ENCODE data around the gene TTF2.

Gene TTF2

DNA sequence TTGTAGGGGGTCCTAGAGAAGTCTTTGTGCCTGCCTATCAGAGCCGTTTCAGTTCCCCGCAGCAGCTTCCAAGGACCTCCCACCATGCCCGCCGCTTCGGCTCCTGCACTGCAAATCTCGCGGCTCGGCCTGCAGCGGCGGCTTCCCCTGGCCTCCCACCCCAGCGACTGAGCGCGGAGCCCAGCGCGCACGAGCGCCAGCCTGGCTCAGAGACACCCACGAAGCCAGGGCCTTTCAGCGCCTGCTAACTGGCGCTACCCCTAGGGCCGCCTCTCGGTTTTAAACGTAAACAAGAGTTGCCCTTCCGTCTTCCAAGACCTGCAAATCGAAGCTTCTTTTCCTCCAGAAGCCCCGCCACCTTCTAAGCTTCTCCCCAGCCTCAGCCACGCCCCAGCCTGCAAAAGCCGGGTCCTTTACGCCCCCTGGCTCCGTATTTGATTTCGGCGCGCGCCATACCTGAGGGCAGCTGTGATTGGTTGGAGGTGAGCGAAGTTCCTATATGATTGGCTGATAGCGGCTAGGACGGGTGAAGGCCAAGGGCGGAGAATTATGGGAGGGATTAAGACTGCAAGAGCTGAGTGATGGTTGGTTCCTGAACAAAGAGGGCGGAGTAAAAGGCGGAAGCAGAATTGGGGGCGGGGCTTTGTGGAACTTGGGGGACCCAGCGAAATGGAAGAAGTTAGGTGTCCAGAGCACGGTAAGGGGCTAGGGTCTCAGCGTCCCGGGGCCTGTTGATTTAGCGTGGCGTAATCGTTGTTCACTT, at the start of gene TTF2:
TSS of gene TTF2 (plus strand) at position 649 of the 763 bp plus-strand sequence. CDS start at position 670, 21 bp downstream.
- peak; percentile 99 for DNase-seq (ENCODE audit: low spot score)

DNA sequence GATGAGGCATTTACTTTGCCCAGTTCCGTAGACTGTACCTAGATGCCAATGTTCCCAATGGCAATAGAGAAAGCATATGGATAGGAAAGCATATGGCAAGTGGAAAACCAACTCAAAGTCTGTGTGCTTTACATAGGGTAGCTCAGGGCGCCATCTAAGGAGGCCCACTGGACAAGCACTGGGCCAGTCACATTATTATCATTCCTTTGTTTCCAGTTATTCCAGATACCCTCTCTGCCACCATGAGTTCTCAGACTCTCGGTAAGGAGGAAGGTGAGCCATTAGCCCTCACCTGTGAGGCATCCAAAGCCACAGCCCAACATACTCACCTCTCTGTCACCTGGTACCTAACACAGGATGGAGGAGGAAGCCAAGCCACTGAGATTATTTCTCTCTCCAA, 48.8 kb upstream of the TTF2 start:
- no peak for DNase-seq (ENCODE audit: low spot score)

DNA sequence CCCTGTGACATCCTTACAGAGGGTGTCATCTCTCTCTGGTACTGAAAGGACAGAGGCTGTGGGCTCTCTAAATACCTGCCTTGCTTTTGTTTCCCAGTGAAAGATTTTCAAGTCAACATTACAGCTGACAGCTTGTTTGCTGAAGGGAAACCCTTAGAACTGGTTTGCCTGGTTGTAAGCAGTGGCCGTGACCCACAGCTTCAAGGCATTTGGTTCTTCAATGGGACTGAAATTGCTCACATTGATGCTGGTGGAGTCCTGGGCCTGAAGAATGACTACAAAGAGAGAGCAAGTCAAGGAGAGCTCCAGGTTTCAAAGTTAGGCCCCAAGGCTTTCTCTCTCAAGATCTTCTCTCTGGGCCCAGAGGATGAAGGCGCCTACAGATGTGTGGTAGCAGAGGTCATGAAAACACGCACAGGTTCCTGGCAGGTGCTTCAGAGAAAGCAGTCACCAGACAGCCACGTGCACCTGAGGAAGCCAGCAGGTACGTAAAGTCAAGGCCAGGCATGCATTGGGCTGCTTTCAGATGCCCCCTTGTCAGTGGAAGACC, 46.7 kb upstream of the TTF2 start:
- no peak for DNase-seq (ENCODE audit: low spot score)

DNA sequence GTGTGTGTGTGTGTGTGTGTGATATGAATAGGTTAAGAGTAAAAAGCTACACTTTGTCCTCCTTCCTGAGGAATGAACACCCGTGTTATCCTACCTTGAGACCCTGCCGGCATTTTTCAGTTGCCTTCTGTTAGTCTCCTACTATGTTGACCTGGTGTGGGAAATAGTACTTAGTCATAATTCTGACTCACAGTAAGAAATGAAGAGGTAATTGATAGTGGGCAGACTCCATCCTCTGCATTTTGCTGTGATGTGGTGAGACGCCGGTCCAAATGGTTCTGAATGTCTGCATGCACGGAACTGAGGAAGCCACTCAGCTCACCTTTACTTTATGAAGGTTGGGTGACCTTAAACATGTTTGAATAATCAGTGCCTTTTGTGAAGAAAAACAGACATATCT, 45.9 kb upstream of the TTF2 start:
- no peak for DNase-seq (ENCODE audit: low spot score)

DNA sequence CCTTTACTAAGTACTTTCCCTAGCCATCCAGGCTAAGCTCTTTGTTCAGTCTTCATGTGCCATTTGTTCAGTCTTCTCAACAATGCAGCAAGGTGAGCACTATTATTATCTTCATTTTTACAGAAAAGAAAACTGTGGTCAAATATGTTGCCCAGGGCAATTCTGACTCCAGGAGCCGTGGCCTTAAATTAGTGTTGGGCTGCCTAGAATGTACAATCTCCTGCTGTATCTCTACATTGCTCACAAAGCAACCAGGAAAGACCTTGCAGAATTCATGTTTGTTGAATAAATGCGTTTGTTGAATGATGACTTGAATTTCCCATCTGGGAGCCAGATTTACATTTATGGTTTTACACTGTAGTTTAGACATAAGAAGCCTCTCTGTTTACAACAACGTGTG, 44.4 kb upstream of the TTF2 start:
- DNase-seq (ENCODE audit: low spot score): no peak

DNA sequence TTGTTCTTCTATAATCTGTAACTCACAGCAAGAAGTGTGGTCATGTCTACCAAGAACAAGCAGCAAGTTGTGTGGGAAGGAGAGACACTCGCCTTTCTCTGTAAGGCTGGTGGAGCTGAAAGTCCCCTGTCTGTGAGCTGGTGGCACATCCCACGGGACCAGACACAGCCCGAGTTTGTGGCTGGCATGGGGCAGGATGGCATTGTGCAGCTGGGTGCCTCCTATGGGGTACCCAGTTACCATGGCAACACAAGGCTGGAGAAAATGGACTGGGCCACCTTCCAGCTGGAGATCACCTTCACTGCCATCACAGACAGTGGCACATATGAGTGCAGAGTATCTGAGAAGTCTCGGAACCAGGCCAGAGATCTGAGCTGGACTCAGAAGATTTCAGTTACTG, 43.1 kb upstream of the TTF2 start:
- no peak for DNase-seq (ENCODE audit: low spot score)

DNA sequence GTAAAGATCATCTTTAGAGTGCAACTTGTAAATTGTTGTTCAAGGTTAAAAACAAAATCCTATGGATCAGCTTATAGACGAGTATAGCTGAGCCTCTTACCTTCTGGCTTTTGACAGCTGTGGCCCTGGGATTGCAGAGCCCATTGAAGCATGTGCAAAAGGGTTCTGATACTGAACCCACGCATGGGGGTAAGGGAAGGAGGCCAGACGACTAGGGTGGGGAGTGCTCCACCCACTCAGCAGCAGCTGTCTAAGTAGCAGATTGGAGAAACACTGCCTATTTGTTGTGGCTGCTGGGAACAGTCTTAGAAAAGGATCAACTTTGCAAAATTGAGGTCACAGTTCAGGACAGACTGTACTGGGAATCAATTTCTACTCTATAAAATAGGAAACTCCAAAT, 42.5 kb upstream of the TTF2 start:
- DNase-seq (ENCODE audit: low spot score): no peak

DNA sequence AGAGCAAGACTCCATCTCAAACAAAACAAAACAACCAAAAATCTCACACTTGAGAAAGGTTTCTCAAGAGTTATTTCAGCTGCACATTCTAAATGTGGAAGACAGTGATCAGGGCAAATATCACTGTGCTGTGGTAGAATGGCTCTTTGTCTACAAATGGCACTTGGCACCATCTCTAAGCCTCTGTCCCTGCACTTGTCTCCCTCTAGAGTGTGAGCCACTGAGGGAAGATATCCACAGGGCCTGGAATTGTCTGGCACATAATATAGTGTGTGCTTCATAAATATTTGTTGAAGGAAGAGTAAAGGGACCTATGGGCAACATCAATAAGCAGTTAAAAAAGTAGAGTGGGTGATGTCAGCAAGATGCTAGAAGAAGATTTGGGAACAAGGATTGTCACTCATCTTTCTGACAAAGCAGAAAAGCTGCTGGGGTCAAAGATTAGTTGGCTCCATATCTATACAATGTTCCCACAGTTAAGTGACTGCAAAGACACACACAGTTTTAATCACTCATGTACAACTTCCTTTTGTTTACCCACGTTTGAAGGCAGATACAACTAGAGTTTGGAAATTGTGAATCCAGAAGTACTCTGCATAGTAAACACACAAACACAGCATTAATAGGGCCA, 39.5 kb upstream of the TTF2 start:
- DNase-seq (ENCODE audit: low spot score): no peak

DNA sequence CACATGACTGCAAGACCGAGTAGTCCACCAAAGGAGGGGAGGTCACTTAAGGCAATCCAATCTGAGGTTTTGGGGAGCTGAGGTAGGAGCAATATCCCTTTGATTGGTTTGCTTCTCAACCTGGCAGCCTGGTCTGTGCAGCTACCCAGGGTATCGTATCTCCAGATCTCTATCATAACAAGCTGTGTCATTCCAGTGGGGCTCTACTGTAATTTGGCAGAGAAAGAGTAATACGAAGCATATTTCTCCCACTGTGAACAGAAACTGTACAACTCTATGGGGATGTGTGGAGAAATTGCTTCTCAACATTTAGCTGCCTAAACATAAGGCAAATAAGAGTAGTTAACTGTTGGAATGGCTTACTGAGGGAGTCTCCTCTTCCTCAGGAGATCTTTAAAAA, 38.0 kb upstream of the TTF2 start:
- DNase-seq (ENCODE audit: low spot score): no peak

DNA sequence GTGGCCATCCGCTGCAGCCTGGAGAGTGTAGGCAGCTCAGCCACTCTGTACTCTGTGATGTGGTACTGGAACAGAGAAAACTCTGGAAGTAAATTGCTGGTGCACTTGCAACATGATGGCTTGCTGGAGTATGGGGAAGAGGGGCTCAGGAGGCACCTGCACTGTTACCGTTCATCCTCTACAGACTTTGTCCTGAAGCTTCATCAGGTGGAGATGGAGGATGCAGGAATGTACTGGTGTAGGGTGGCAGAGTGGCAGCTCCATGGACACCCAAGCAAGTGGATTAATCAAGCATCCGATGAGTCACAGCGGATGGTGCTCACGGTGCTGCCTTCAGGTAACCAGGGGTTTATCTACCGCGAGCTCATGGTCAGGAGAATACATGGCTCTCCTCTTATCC, 34.6 kb upstream of the TTF2 start:
- no peak for DNase-seq (ENCODE audit: low spot score)

DNA sequence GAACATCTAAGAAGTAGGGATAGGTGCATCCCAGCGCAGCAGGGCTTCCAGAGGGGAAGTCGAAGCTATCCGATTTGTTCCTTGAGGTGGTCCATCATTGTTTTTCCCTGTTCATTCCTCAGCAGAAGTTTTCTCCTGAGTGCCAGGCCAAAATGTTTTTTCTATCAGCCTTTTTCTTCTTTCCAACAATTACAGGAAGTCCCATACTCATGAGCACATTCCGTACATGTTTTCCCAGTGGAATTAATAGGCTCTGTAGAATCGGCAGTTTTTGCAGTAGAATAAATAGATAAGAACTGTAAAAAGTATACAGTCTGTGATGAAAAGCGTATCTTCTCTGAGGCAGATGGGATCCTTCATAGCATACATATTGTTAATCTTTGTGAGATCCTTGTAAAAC, 33.8 kb upstream of the TTF2 start:
- DNase-seq (ENCODE audit: low spot score): no peak

DNA sequence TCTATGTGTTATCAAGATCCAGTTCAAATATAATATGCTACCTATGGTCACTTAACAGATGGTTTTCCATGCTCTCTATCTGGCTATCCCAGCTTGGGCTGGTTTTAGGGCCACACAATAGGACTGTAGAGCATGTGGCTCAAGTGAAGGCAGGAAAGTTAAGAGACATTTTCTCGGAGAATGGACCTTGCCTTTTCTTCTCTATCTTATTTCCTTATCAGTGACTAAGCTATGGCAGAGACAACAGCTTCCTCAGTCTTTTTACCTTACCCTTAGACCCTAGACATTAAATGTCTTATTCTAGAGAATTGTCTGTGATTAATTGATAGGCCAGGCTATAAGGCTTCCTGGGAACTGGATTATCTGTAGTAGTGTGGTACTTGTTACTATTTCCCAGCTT, 30.4 kb upstream of the TTF2 start:
- no peak for DNase-seq (ENCODE audit: low spot score)

DNA sequence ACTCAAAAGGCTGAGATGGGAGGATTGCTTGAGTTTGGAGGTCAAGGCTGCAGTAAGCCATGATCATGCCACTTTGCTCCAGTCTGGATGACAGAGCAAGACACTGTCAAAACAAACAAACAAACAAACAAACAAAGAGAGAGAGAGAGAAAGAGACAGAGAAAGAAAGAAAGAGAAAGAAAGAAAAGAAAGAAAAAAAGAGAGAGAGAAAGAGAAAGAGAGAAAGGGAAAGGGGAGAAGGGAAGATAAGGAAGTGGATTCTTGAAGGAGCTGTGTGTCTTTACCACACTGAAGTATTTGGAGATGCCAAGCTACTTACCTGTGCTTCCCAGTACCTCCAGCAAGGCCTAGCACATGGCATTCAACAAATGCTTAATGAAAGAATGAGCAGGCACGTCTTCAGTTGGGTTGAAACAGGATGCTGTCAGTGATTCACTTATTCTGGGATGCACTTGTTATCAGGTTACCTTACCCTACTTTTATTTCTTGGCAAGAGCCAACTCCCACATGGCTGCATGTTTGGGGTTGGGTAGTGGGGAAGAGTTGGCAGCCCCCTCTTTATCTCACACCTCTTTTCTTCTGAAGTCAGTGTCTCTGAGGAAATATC, 29.8 kb upstream of the TTF2 start:
- no peak for DNase-seq (ENCODE audit: low spot score)

DNA sequence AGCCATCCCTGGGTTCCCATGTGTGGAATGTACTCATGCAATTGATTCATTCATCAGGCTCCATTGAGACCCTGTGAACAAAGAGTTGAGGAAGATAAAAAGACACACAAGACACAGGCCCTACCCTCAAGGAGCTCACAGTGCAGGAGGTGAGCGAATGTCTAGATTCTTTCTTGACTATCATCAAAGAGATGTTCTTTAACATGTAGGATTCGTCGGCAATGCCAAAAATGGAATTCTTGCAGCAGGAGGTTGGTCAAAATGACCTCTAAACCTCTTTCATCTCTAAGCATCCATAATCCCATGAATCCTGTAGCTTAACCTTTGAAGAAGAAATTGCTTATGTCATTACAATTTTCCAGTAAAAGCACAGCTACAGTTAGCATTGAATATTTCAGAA, 27.9 kb upstream of the TTF2 start:
- DNase-seq (ENCODE audit: low spot score): no peak

DNA sequence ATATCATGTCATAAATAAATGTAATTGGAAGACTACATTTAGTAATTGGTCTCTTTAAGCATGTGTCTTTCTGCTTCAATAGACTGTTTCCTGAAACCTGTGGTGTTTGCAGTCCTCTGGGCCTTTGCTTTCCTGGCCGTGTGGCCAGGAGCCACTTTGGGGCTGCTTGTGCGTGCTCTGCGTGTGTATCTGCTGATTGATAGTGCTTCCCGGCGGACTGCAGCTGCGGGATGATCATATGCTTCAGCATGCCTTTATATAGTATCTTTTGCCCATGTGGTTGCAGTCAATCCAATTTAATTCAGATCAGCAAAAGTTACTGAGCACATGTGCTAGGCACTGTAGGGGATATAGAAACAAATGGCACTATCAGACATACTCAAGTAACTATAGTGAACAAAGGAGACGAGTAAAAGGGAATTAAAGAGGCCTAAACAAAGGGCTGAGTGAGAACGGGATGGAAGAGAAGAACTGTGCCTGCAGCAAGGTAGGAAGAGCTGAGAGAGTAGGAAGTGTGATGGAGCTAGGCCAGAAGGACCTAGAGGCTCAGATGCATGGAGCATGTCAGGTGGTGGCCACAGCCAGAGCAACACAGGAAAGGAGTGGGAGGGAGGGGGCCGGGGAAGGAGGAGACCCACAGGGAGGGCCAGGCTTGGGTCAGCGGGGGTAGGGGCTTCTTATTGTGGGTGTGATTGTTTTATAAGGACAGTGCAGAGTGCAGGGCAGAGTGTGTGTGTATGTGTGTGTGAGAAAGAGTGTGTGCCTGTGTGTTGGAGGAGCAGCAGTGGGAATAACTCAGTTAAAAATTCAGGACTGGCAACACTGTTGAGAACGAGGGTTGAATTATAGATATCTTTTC, 27.2 kb upstream of the TTF2 start:
- no peak for DNase-seq (ENCODE audit: low spot score)

DNA sequence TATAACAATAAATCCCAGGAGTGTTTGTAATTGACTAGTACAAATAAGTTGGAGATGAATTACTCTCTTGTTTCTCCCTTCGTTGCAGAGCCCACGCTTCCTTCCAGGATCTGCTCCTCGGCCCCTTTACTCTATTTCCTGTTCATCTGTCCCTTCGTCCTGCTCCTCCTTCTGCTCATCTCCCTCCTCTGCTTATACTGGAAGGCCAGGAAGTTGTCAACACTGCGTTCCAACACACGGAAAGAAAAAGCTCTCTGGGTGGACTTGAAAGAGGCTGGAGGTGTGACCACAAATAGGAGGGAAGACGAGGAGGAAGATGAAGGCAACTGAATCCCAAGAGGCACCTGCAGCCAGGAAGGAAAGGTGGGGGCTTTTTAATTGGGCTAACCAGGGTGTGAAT, 26.4 kb upstream of the TTF2 start:
- DNase-seq (ENCODE audit: low spot score): no peak

DNA sequence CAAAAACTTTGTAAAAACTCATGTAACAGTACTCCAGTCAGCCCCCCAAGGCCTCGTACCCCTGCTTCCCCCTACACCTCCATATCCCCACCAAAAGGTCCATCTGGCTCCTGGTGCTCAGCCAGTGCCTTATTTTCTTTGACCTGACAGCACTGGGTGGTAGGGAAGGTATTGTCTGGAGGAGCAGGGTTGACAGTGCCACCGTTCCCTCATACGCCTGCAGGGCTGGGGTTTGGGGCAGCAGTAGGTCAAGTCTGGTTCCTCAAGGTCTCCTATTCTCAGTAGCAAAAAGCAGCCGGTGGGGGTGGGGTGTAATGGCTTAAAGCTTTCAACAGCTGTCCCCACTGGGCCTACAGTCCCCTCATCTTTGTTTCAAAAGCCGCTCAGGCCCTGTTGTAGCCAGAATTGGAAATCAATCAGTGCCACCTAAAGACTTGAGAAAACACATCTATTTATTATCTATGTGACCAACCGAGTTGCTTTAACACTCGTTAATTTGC, 25.3 kb upstream of the TTF2 start:
- DNase-seq (ENCODE audit: low spot score): no peak

DNA sequence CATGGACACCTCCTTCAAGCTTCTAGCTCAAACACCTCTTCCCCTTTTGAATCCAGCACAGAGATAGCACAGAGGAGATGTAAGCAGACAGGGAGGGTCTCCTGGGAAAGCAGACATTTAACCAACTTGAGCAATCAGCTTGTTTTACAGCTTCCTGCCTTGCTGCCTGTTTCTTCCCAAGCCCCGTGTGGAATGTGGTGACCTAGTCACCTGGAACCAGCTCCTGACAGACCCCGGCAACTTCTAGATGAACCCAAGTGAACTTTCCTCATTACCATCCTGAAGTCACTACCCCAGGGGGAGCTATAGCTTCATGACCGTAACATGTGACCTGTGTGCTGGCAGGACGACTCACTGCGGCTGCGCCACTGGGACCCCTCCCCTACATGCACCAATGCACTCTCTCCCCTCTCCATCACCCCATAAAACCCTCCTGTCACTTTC, 24.1 kb upstream of the TTF2 start:
- no peak for DNase-seq (ENCODE audit: low spot score)

DNA sequence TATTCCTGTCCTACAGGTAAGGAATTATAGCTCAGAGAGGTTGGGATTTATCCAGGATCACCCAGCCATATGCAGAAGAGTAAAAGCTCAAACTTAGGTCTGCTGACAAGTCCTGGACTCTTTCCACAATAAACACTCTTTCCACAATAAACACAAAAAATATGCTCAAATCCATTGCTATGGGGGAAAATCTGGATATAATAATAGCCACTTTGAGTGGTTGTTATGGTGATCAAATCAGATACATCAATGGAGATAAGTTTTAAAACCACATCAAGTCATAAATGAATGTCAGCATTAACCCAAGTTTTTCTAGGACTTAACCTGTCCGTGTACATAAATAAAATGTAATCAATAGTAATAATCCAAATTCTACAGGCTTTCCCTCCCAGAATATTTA, 22.3 kb upstream of the TTF2 start:
- no peak for DNase-seq (ENCODE audit: low spot score)

DNA sequence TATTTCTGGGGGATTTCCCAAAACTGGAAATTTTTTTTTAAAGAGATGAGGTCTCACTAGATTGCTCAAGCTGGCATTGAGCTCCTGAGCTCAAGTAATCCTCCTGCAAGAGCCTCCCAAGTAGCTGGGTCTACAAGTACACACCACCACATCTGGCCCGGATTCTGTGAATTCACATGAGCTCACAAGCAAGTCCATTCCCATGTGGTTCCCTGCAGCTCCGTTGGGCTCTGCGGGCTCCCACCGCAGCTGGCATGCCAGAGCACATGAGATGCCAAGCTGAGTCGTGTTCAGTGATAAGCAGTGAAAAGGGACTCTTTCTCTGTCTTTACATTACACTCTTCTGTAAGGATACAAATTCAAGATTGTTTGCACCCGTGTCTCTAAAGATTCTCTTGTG, 21.9 kb upstream of the TTF2 start:
- no peak for DNase-seq (ENCODE audit: low spot score)

DNA sequence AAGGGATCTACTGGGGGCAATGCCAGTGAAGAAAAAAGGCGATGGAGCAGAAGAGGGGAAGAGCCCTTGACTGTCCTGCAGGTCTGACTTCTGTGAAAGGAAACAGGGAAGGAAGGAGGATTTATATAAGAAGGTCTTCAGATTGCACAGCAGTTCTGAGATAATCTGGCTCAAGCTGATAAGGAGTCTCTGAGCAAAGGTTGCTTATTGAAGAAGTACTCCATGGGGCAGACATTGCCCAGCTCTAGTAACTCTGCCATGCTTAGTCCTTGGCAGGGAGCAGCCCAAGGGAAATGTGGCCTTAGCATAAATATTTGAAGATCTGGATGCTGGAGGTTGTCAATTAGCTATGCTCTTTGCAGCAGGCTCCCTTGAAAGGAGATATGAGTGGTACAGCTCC, 15.9 kb upstream of the TTF2 start:
- no peak for DNase-seq (ENCODE audit: low spot score)

DNA sequence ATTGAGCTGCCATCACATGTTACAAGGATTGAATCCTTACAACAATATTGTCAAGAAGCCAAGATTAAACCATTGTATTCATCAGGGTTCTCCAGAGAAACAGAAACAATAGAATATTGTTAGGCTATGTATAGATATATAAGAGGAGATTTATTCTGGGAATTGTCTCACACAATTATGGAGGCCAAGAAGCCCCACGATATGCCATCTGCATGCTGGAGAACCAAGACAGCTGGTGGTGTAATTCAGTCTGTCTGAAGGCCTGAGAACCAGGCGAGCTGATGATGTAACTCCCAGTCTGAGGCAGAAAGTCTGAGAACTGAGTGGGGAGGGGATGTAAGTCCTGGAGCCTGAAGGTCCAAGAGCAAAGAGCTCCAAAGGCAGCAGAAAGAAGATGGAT, 14.5 kb upstream of the TTF2 start:
- no peak for DNase-seq (ENCODE audit: low spot score)
